Activated naive CD8-positive, alpha-beta T cell (primary cell): ENCODE results near the gene TLX2.
A peak's percentile ranks its signal among the peaks of the same experiment; 100 is the strongest.

Experiments
- H3K27ac Mint-ChIP-seq: one replicate; pipeline ENCODE4 v1.8.0; 2021; ENCODE audit warnings: mixed read lengths
- H3K27me3 Mint-ChIP-seq: one replicate; pipeline ENCODE4 v1.8.0; 2021; ENCODE audit warnings: mixed read lengths
- H3K36me3 Mint-ChIP-seq: one replicate; pipeline ENCODE4 v1.8.0; 2021; ENCODE audit warnings: mixed read lengths
- H3K4me1 Mint-ChIP-seq: one replicate; pipeline ENCODE4 v1.8.0; 2021; ENCODE audit warnings: low read depth, mixed read lengths
- H3K4me3 Mint-ChIP-seq: one replicate; pipeline ENCODE4 v1.8.0; 2021; ENCODE audit warnings: mild to moderate bottlenecking, mixed read lengths
- H3K9me3 Mint-ChIP-seq: one replicate; pipeline ENCODE4 v1.8.0; 2021; ENCODE audit warnings: low read depth, mixed read lengths

Gene TLX2

GRCh38 chr2:74562126-74562775, 48.0 kb downstream of the TLX2 start:
- Mint-ChIP-seq H3K27ac (no peak overlapping the region), H3K4me3 (no peak overlapping the region), H3K4me1 (peaks cover 8% of the 10 kb centered on the region), H3K36me3 (no peaks in the 10 kb centered on the region), H3K9me3 (no peaks in the 10 kb centered on the region), H3K27me3 (peaks cover 8% of the 10 kb centered on the region)

- no peaks in the 10 kb centered on the region for H3K9me3 Mint-ChIP-seq
- H3K4me3 Mint-ChIP-seq = no peak overlapping the region
- H3K27me3 Mint-ChIP-seq = peaks cover 8% of the 10 kb centered on the region
- H3K36me3 Mint-ChIP-seq = no peaks in the 10 kb centered on the region
- H3K27ac Mint-ChIP-seq = no peak overlapping the region
- peaks cover 8% of the 10 kb centered on the region for H3K4me1 Mint-ChIP-seq
These were observed 50.0 kb downstream of the TLX2 start for GRCh38 chr2:74564222-74564621.

GRCh38 chr2:74566076-74566753, 52.0 kb downstream of the TLX2 start:
- H3K27ac Mint-ChIP-seq = peak overlapping the region; percentile 71
- H3K4me3 Mint-ChIP-seq = peak overlapping the region; percentile 41
- H3K36me3 Mint-ChIP-seq = no peaks in the 10 kb centered on the region
- H3K27me3 Mint-ChIP-seq = peaks cover 8% of the 10 kb centered on the region
- H3K9me3 Mint-ChIP-seq = no peaks in the 10 kb centered on the region
- H3K4me1 Mint-ChIP-seq = peaks cover 8% of the 10 kb centered on the region

- H3K36me3 Mint-ChIP-seq = no peaks in the 10 kb centered on the region
- no peaks in the 10 kb centered on the region for H3K9me3 Mint-ChIP-seq
- peak overlapping the region; percentile 71 for H3K27ac Mint-ChIP-seq
These were observed 52.5 kb downstream of the TLX2 start for GRCh38 chr2:74566754-74567085.

More at GRCh38 chr2:74566754-74567085, 52.5 kb downstream of the TLX2 start:
- peak overlapping the region; percentile 41 for H3K4me3 Mint-ChIP-seq
- peaks cover 8% of the 10 kb centered on the region for H3K4me1 Mint-ChIP-seq
- peaks cover 8% of the 10 kb centered on the region for H3K27me3 Mint-ChIP-seq
